ENCODE data around the gene RPTOR. TPM values are rescaled to one million over a fixed set of nuclear protein-coding genes. Genes with fewer than 3 reads are reported as not detected.
"Not testable (repeated sequence)": the region's sequence is repeated elsewhere in the genome, so short reads cannot be mapped to it uniquely, and the experiment has no call there.

Gene RPTOR
- total and polyA plus RNA-seq, 10 of the 15 experiments (the other 5 are each of a cell fraction or from before 2014, with no cell fraction given), result 0.18 to 32.1 (median 7.8) TPM

DNA sequence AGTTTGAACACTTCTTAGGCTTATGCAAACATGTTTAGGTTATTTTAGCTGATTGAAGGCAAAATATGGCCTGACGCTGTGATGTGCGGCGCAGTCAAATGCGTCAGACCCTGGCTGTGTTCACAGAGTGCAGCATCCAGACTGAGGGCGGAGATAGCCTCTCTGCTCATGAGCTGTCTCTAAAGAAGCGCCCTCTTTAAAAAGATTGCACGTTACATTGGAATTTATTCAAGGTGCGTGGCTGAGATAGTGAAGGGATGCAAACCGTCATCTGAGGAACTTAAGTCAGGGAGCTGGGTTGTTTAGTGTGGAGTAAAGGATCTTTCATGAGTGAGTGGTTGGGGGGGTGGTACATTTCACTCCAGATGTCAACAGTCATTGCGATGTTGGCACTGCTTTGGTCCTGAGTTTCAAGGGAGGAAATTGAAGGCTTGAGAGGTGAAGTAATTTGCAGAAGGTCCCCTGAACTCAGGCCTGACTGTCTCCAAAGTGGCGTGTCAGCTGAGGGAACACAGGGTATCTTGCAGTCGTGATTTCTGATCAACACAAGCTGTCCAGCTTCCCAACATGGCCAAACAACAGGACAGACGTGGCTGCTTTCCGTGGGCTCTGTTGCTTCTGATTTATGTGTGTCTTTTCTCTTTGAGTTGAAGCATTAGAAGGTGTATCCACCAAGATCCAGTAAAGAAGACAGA, 33.4 kb downstream of the RPTOR start (continued):
- TF ChIP-seq, protein P1, sequence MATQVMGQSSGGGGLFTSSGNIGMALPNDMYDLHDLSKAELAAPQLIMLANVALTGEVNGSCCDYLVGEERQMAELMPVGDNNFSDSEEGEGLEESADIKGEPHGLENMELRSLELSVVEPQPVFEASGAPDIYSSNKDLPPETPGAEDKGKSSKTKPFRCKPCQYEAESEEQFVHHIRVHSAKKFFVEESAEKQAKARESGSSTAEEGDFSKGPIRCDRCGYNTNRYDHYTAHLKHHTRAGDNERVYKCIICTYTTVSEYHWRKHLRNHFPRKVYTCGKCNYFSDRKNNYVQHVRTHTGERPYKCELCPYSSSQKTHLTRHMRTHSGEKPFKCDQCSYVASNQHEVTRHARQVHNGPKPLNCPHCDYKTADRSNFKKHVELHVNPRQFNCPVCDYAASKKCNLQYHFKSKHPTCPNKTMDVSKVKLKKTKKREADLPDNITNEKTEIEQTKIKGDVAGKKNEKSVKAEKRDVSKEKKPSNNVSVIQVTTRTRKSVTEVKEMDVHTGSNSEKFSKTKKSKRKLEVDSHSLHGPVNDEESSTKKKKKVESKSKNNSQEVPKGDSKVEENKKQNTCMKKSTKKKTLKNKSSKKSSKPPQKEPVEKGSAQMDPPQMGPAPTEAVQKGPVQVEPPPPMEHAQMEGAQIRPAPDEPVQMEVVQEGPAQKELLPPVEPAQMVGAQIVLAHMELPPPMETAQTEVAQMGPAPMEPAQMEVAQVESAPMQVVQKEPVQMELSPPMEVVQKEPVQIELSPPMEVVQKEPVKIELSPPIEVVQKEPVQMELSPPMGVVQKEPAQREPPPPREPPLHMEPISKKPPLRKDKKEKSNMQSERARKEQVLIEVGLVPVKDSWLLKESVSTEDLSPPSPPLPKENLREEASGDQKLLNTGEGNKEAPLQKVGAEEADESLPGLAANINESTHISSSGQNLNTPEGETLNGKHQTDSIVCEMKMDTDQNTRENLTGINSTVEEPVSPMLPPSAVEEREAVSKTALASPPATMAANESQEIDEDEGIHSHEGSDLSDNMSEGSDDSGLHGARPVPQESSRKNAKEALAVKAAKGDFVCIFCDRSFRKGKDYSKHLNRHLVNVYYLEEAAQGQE (IDR thresholded peaks at IDR 0.05; ENCODE audit: low read depth, low read length), result no peak
- TF ChIP-seq MTA3 (IDR thresholded peaks at IDR 0.05; ENCODE audit: borderline replicate concordance, low read length), result no peak

DNA sequence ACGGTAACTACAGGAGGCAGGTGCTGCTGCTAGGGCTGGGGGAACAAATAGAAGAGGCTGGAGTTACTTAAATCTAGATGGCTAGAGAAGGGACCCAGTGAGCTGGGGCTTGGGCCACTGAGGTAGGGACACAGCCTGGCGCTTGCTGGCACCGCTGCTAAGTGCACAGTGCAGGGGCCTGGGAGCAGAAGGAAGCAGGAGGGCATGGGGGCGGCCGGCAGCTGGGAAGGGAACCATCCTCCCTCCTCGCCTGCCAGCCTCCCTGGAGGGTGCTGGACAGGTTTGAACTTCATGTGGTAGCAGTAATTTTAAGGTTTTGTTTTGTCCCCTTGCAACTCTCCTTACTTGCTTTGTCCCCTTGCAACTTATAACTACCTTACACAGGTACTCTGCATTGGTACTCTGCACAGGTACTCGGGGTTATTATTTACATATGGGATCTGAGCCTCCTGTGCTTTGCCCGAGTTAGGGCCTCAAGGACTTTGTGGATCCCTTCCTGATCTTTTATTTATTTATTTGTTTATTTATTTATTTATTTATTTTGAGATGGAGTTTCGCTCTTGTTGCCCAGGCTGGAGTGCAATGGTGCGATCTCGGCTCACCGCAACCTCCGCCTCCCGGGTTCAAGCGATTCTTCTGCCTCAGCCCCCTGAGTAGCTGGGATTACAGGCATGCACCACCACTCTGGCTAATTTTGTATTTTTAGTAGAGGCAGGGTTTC, 34.2 kb downstream of the RPTOR start:
- H3K4me3 ChIP-seq; H3K36me3 ChIP-seq (ENCODE audit: control insufficient read depth in 2 of 2, insufficient read depth in 2 of 2, low read length in 1 of 2); ATAC-seq; H3K9ac ChIP-seq (ENCODE audit: control insufficient read depth, insufficient read depth, low read length); H2AFZ ChIP-seq (ENCODE audit: control insufficient read depth, low read depth, low read length); SMC1A ChIA-PET (ENCODE audit: uncharacterized antibody, unreplicated experiment); H3K9me3 ChIP-seq (replicated peaks; ENCODE audit: control insufficient read depth, insufficient read depth, low read length); H4K20me1 ChIP-seq (ENCODE audit: control insufficient read depth, insufficient read depth); H3K4me2 ChIP-seq (ENCODE audit: control insufficient read depth, insufficient read depth); H3K27me3 ChIP-seq (replicated peaks in 1 of 2; ENCODE audit: control insufficient read depth in 2 of 2, insufficient read depth in 2 of 2, low read length in 1 of 2); in situ Hi-C loops (cut with MboI); H3K79me2 ChIP-seq (ENCODE audit: control insufficient read depth, insufficient read depth, low read length); FAIRE-seq; BruUV-seq (replicated peaks); H3K27ac ChIP-seq (ENCODE audit: control insufficient read depth, insufficient read depth); H3K4me1 ChIP-seq (ENCODE audit: control insufficient read depth, insufficient read depth, low read length); DNase-seq (ENCODE audit: low read depth, low spot score); RAD21 ChIA-PET (ENCODE audit: unreplicated experiment): not testable (repeated sequence)
- POLR2A ChIA-PET, result interaction anchor here (0.6 kb wide), 1 partner anchor 81 kb away, joined by 3 read pairs; no protein-coding TSS in a partner anchor
- 96% methylated on average over 15 of the region's 15 CpGs for WGBS (ENCODE audit: insufficient coverage, insufficient replicate concordance, low lambda C conversion rate, missing lambda C conversion rate)
- intact Hi-C loops (cut with micrococcal nuclease; ENCODE audit: unreplicated experiment), result loop anchor here (5.0 to 10.0 kb wide), 3 partner anchors 102 to 403 kb away; partner anchors contain the start of gene NPTX1
- CTCF ChIA-PET, result interaction anchor here (0.7 to 4.9 kb wide), 2 partner anchors 88 to 153 kb away, joined by 3 to 61 read pairs; no protein-coding TSS in a partner anchor
